Spleen (tissue), 11 donors: ENCODE data around the gene DOK4. TPM values are rescaled to one million over a fixed set of nuclear protein-coding genes. Genes with fewer than 3 reads are reported as not detected.

Experiments
- DNase-seq: peaks from one replicate; pipeline ENCODE4 v3.0.0-alpha.2; 2020
- H3K27ac ChIP-seq, 8 donors: fragments of 200-600 bp; sonication (generic) in 7 of 8; 1 replicate in 4 of 8; 2 replicates in 4 of 8; pipeline versions ENCODE4 v1.5.0 to v1.8.0; 2016 to 2021; ENCODE audit warnings: inconsistent platforms in 4 of 8, mild to moderate bottlenecking in 4 of 8, moderate library complexity in 1 of 8
- H3K27me3 ChIP-seq, 7 donors: fragments of 200-600 bp; sonication (generic) in 6 of 7; replicated peaks in 1 of 7; 1 replicate in 4 of 7; 2 replicates in 3 of 7; pipeline versions ENCODE4 v1.5.0 to v1.8.0; 2016 to 2021; ENCODE audit warnings: inconsistent platforms in 3 of 7, mild to moderate bottlenecking in 1 of 7
- H3K36me3 ChIP-seq, 6 donors: fragments of 200-600 bp; sonication (generic) in 5 of 6; 1 replicate in 4 of 6; 2 replicates in 2 of 6; pipeline versions ENCODE4 v1.5.0 to v1.8.0; 2016 to 2021; ENCODE audit warnings: inconsistent platforms in 2 of 6
- H3K4me1 ChIP-seq, 6 donors: fragments of 200-600 bp; sonication (generic) in 5 of 6; 1 replicate in 3 of 6; 2 replicates in 3 of 6; pipeline versions ENCODE4 v1.5.0 to v1.8.0; 2016 to 2021; ENCODE audit warnings: inconsistent platforms in 3 of 6
- H3K4me3 ChIP-seq, 8 donors: fragments of 200-600 bp; sonication (generic) in 7 of 8; 1 replicate in 4 of 8; 2 replicates in 4 of 8; pipeline versions ENCODE4 v1.5.0 to v1.8.0; 2016 to 2021; ENCODE audit warnings: inconsistent platforms in 4 of 8, mild to moderate bottlenecking in 4 of 8, moderate library complexity in 2 of 8
- H3K9me3 ChIP-seq, 8 donors: fragments of 200-600 bp; sonication (generic) in 7 of 8; 1 replicate in 4 of 8; 2 replicates in 4 of 8; pipeline versions ENCODE4 v1.5.0 to v1.8.0; 2016 to 2021; ENCODE audit warnings: inconsistent platforms in 4 of 8
- CTCF ChIP-seq, 11 experiments: fragments of 200-600 bp in 7 of 11; fragments of 450-650 bp in 4 of 11; sonication (generic) in 4 of 11; IDR thresholded peaks in 8 of 11; conservative IDR thresholded peaks in 3 of 11; 1 replicate in 7 of 11; 2 replicates in 4 of 11; pipeline versions ENCODE4 v1.4.0 to v1.8.0; 2016 to 2021; ENCODE audit warnings: antibody characterized with exemption in 11 of 11, inconsistent platforms in 4 of 11, mild to moderate bottlenecking in 1 of 11
- POLR2A ChIP-seq, 3 donors: fragments of 450-650 bp; IDR thresholded peaks; one replicate each; pipeline ENCODE4 v1.5.1; 2017; ENCODE audit warnings: antibody characterized with exemption in 3 of 3, mild to moderate bottlenecking in 1 of 3
- POLR2AphosphoS5 ChIP-seq, 3 donors: sonication (generic); formaldehyde crosslinking; IDR thresholded peaks; one replicate each; pipeline ENCODE4 v1.5.1; 2017; ENCODE audit warnings: antibody characterized with exemption in 3 of 3
- WGBS, 5 donors: extraction: QIAGEN DNeasy Blood & Tissue Kit in 3 of 5; methylation state at CpG; one replicate each; pipeline versions ENCODE4 v1.1.5 to v1.1.7; 2013 to 2018; 5-methylcytosine and 5-hydroxymethylcytosine counted together
- intact Hi-C: fragments of 100-400 bp; cut with DNase I; formaldehyde crosslinking; loops from one replicate; pipeline ENCODE4 v1.15.0; 2023; ENCODE audit warnings: low total_unique reads
- polyA plus RNA-seq, 3 donors: library from polyadenylated mRNA; stranded (reverse); fragments of 200-250 nt; gene quantifications; one replicate each; pipeline ENCODE4 v1.2.1, GENCODE V29; 2013
- total RNA-seq, 7 donors: library from RNA; depleted of rRNA in 3 of 7; stranded (reverse); fragments of >200 nt in 3 of 7; fragmentation: NEBNext Ultra II Directional in 4 of 7; extraction: Animal tissue kit (Norgen Biotek cat#: 25700) in 4 of 7; gene quantifications; one replicate each; pipeline versions ENCODE4 v1.1.0 to v1.2.1, GENCODE V29; 2016 to 2021
- donor health status: healthy with polysubstance abuse.
- donor health status: DM: no; HTN: no; CAD: no; lungs with moderate emphysema.
- donor health status: DM: no; HTN: no; CAD: no.
- donor health status: Bipolar disorder and iron deficiency.
- donor health status: healthy.
- donor health status: DM: no; HTN: no; CAD: no.
- donor health status: DM: yes; HTN: yes; CAD: no.

The DOK4 gene
- total and polyA plus RNA-seq, 10 donors = 4.1 to 19.8 (median 14.2) TPM

GRCh38 chr16:57497121-57497520 is 10.8 kb upstream of the DOK4 start:
- intact Hi-C loops = no loop called here
- Histone ChIP-seq H3K27me3 (no peaks in the 10 kb centered on the region), H3K36me3 (no peaks in the 10 kb centered on the region), H3K9me3 (no peaks in the 10 kb centered on the region), H3K4me1 (peaks cover 0 to 13% (median 3%) of the 10 kb centered on the region in 6 donors), H3K27ac (no peak overlapping the region), H3K4me3 (no peak overlapping the region)
- WGBS, 5 donors = 88 to 91% (median 89%) methylated on average over 11 to 13 of the region's 13 CpGs
- TF ChIP-seq POLR2AphosphoS5 (IDR thresholded peaks at IDR 0.05) (no peak), CTCF (IDR thresholded peaks at IDR 0.05 in 8 of 11, conservative IDR thresholded peaks at IDR 0.05 in 3 of 11) (no peak), POLR2A (IDR thresholded peaks at IDR 0.05) (no peak)
- peak; percentile 38 for DNase-seq

DNA sequence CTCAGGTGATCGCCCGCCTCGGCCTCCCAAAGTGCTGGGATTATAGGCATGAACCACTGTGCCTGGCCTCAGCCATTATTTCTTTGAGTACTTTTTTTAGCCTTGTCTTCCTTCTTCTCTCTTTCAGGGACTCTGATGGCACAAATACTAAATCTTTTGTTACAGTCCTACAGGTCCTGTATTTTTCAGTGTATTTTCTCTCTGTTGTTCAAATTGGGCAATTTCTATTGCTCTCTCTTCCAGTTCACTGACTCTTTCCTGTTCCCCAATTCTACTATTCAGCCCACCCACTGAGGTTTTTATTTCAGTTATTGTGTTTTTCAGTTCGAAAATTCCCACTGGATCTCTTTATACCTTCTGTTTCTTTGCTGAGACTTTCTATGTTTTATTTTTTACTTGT is 7.5 kb upstream of the DOK4 start:
- Histone ChIP-seq H3K9me3 (no peaks in the 10 kb centered on the region), H3K27me3 (no peaks in the 10 kb centered on the region), H3K4me1 (no peaks in the 10 kb centered on the region), H3K27ac (no peak overlapping the region), H3K4me3 (no peak overlapping the region), H3K36me3 (no peaks in the 10 kb centered on the region)
- intact Hi-C loops = no loop called here
- 84 to 95% (median 85%) methylated on average over 4 of the region's 4 CpGs for WGBS, 5 donors
- no peak for TF ChIP-seq POLR2A (IDR thresholded peaks at IDR 0.05)
- no peak for TF ChIP-seq CTCF (IDR thresholded peaks at IDR 0.05 in 8 of 11, conservative IDR thresholded peaks at IDR 0.05 in 3 of 11)
- no peak for TF ChIP-seq POLR2AphosphoS5 (IDR thresholded peaks at IDR 0.05)
- DNase-seq = no peak

DNA sequence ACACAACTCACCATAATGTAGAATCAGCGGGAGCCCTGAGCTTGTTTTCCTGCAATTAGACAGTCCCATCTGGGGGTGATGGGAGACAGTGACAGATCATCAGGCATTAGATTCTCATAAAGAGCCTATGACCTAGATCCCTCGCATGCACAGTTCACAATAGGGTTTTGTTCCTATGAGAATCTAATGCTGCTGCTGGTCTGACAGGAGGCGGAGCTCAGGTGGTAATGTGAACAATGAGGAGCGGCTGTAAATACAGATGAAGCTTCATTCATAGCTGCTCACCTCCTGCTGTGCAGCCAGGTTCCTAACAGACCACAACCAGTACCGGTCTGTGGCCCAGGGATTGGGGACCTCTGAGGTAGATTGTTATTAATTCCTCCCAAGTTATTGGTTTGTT is 2.9 kb upstream of the DOK4 start:
- Histone ChIP-seq H3K27ac (no peak overlapping the region), H3K9me3 (no peaks in the 10 kb centered on the region), H3K4me3 (no peak overlapping the region), H3K36me3 (no peaks in the 10 kb centered on the region), H3K27me3 (peaks cover 0 to 13% (median 0%) of the 10 kb centered on the region in 7 donors), H3K4me1 (peaks cover 14 to 30% (median 24%) of the 10 kb centered on the region in 6 donors)
- TF ChIP-seq POLR2A (IDR thresholded peaks at IDR 0.05) = no peak
- no peak for TF ChIP-seq POLR2AphosphoS5 (IDR thresholded peaks at IDR 0.05)
- TF ChIP-seq CTCF (IDR thresholded peaks at IDR 0.05 in 8 of 11, conservative IDR thresholded peaks at IDR 0.05 in 3 of 11) = no peak
- WGBS, 5 donors = 93 to 98% (median 96%) methylated on average over 5 of the region's 5 CpGs
- intact Hi-C loops = no loop called here
- DNase-seq = peak; percentile 17

DNA sequence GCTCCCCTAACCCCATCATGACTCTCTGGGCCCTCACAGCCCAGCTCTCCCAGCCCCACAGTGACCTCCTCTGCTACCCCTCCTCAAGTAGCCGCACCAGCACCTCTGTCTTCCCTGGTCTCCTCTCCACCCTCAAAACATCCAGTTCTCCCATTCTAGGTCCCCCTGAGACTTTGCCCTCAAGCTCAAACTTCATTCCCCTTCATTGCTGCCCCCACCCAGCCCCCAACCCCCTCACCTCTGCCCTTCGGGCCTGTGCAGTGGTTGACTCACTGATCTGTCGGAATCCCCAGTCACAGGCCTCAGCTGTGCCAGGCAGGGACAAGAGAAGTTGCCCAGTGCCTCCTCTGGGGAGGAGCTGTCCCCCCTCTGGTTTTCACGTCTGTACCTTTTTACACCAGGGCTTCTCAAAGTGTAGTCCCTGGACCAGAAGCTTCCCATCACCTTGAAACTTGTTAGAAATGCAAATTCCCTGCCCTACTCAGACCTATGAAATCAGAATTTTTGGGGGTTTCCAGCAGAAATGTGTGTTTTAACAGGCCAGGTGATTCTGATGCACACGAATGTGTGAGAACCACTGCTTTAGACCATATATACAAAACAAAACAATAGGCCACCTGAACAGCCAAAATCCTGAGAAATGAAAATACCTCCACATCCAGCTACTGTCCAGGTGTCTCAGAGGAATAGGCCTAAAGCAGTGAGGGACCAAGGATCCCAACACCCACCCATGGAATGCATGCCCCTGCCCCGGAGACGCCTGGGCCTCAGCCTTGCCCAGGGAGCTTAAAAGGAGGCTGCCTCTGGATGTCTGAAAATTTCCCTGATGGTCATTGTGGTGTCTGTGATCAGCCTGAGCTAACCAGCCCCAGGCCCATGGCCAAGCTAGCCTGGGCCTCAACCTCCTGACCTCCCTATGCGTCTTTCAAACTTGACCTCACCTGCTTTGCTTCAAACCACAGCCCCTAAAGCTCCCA is 853 bp upstream of the DOK4 start:
- 76 to 90% (median 86%) methylated on average over 6 to 8 of the region's 8 CpGs for WGBS, 5 donors
- intact Hi-C loops = no loop called here
- Histone ChIP-seq H3K4me3 (peak overlapping the region in 7 of 8 donors; percentile 45 to 85 (median 60)), H3K36me3 (no peaks in the 10 kb centered on the region), H3K27ac (peak overlapping the region in 6 of 8 donors; percentile 16 to 71 (median 64)), H3K27me3 (peaks cover 0 to 13% (median 0%) of the 10 kb centered on the region in 7 donors), H3K9me3 (no peaks in the 10 kb centered on the region), H3K4me1 (peaks cover 14 to 30% (median 25%) of the 10 kb centered on the region in 6 donors)
- TF ChIP-seq POLR2A (IDR thresholded peaks at IDR 0.05) = no peak
- DNase-seq = peak; percentile 62
